HepG2 (cell line): ENCODE data around the gene FKTN. TPM values are rescaled to one million over a fixed set of nuclear protein-coding genes. Genes with fewer than 3 reads are reported as not detected.
"Not testable (repeated sequence)": the region's sequence is repeated elsewhere in the genome, so short reads cannot be mapped to it uniquely, and the experiment has no call there.

Experiments used
- ATAC-seq: fragments of 200-7000 bp; cut with Tn5 transposase; 3 replicates; pipeline ENCODE4 v1.9.1; 2020; ENCODE audit warnings: mild to moderate bottlenecking, moderate library complexity
- BruUV-seq: library from RNA; stranded (reverse); fragments of 400-500 nt; replicated peaks from 2 replicates; lab custom pipeline; 2021; lab: Mats Ljungman, UMichigan
- CTCF ChIA-PET: fragments of 300-600 bp; formaldehyde crosslinking; extraction: SDS; loops from one replicate; lab custom pipeline; 2021; ENCODE audit warnings: low total read pairs, inconsistent platforms, low intra/inter-chr PET ratio; lab: Yijun Ruan, JAX
- POLR2A ChIA-PET: fragments of 350-600 bp; sonication (Branson Sonifier 250); formaldehyde crosslinking; loops from one replicate; lab custom pipeline; 2020; ENCODE audit warnings: antibody characterized with exemption, inconsistent platforms; lab: Yijun Ruan, JAX
- DNase-seq: peaks from one replicate; pipeline ENCODE4 v3.0.0-alpha.2; 2015; ENCODE audit warnings: low spot score
- FAIRE-seq: peaks from 3 replicates; lab custom pipeline; 2011; peaks lifted over from hg19 to GRCh38; lab: Jason Lieb, UNC
- H2AFZ ChIP-seq: one replicate; pipeline ENCODE4 v1.6.1; 2011; ENCODE audit warnings: low read length, inconsistent platforms
- H3K27ac ChIP-seq: fragments of 300-600 bp; 3 replicates; pipeline ENCODE4 v1.8.0; 2011; ENCODE audit warnings: mixed run types, mild to moderate bottlenecking, mixed read lengths, low read length, inconsistent platforms; ENCODE audit not compliant: insufficient read depth; ENCODE audit errors: extremely low read length
- H3K27me3 ChIP-seq, 2 experiments: fragments of 200-600 bp in 1 of 2; 2 replicates in 1 of 2; 3 replicates in 1 of 2; pipeline versions ENCODE4 v1.6.0 to v1.8.0; 2011; ENCODE audit warnings: low read length in 2 of 2, mild to moderate bottlenecking in 2 of 2, moderate library complexity in 2 of 2, inconsistent platforms in 1 of 2; ENCODE audit not compliant: insufficient read depth in 2 of 2, control insufficient read depth in 1 of 2
- H3K36me3 ChIP-seq, 2 experiments: fragments of 200-600 bp in 1 of 2; replicated peaks in 1 of 2; 2 replicates in 1 of 2; 3 replicates in 1 of 2; pipeline versions ENCODE4 v1.5.1 to v1.8.0; 2011; ENCODE audit warnings: low read length in 2 of 2, inconsistent platforms in 1 of 2; ENCODE audit not compliant: insufficient read depth in 2 of 2, control insufficient read depth in 1 of 2
- H3K4me1 ChIP-seq: 2 replicates; pipeline ENCODE4 v1.5.1; 2012; ENCODE audit warnings: low read length, inconsistent platforms; ENCODE audit not compliant: insufficient read depth
- H3K4me2 ChIP-seq: 2 replicates; pipeline ENCODE4 v1.6.0; 2011; ENCODE audit warnings: low read depth, low read length, inconsistent platforms
- H3K4me3 ChIP-seq, 3 experiments: fragments of 200-600 bp in 1 of 3; sonication (generic), shearing (Covaris generic) in 1 of 3; replicated peaks in 1 of 3; 2 replicates each; pipeline ENCODE4 v1.5.1; 2011 to 2016; ENCODE audit warnings: low read length in 3 of 3, inconsistent platforms in 2 of 3, low read depth in 2 of 3, mild to moderate bottlenecking in 2 of 3, control low read depth in 1 of 3, mixed read lengths in 1 of 3; ENCODE audit not compliant: insufficient read depth in 1 of 3
- H3K79me2 ChIP-seq: one replicate; pipeline ENCODE4 v1.6.1; 2011; ENCODE audit warnings: low read length, inconsistent platforms; ENCODE audit not compliant: insufficient read depth
- H3K9ac ChIP-seq: 2 replicates; pipeline ENCODE4 v1.6.0; 2011; ENCODE audit warnings: mild to moderate bottlenecking, low read depth, low read length, inconsistent platforms; ENCODE audit not compliant: insufficient read depth
- H3K9me3 ChIP-seq: 2 replicates; pipeline ENCODE4 v1.5.1; 2012; ENCODE audit warnings: mild to moderate bottlenecking, low read length
- H4K20me1 ChIP-seq: 2 replicates; pipeline ENCODE4 v1.6.0; 2011; ENCODE audit warnings: inconsistent platforms, mild to moderate bottlenecking, low read length, moderate library complexity; ENCODE audit not compliant: insufficient read depth
- ARNT ChIP-seq: fragments of 450-650 bp; IDR thresholded peaks from 2 replicates; pipeline ENCODE4 v1.6.1; 2017
- NCOA5 ChIP-seq: sonication (generic); formaldehyde crosslinking; IDR thresholded peaks from 2 replicates; pipeline ENCODE4 v1.4.0; 2020; ENCODE audit warnings: missing genetic modification reagents
- ZNF232 ChIP-seq: sonication (generic); formaldehyde crosslinking; IDR thresholded peaks from 2 replicates; pipeline ENCODE4 v1.4.0; 2020; ENCODE audit warnings: missing genetic modification reagents, borderline replicate concordance
- ZNF468 ChIP-seq: sonication (generic); formaldehyde crosslinking; IDR thresholded peaks from 2 replicates; pipeline ENCODE4 v1.8.0; 2022; ENCODE audit warnings: mild to moderate bottlenecking, moderate library complexity, missing genetic modification reagents
- WGBS: methylation state at CpG from one replicate; pipeline ENCODE4 v1.1.6; 2017; ENCODE audit warnings: low lambda C conversion rate; 5-methylcytosine and 5-hydroxymethylcytosine counted together
- in situ Hi-C: cut with HindIII; loops from 2 replicates; pipeline ENCODE4 v1.10.0; 2017; ENCODE audit warnings: low pct_unique_long_range_greater_than_20kb; ENCODE audit not compliant: extremely low pct_ligation_motif_present
- intact Hi-C: fragments of 100-400 bp; cut with micrococcal nuclease; formaldehyde crosslinking; loops from one replicate; pipeline ENCODE4 v1.10.0; 2022; ENCODE audit not compliant: unreplicated experiment
- polyA plus RNA-seq, 8 experiments: library from polyadenylated mRNA; depleted of rRNA in 3 of 8; stranded (reverse) in 7 of 8; unstranded in 1 of 8; fragments of >200 nt; fragmentation: Illumina TruSeq in 4 of 8; extraction: Trizol in 4 of 8; gene quantifications; 2 replicates each; pipeline versions ENCODE4 v1.2.1 to v1.2.3, GENCODE V29; 2011 to 2016; ENCODE audit warnings: low read depth in 4 of 8, missing spikeins in 1 of 8, mixed read lengths in 1 of 8; ENCODE audit not compliant: insufficient read depth in 1 of 8
- total RNA-seq, 5 experiments: library from RNA; depleted of rRNA; stranded (reverse); fragments of >200 nt; fragmentation: Illumina TruSeq; extraction: Trizol; gene quantifications; 2 replicates each; pipeline ENCODE4 v1.2.3, GENCODE V29; 2016; ENCODE audit warnings: low read depth in 1 of 5

The FKTN gene
- total and polyA plus RNA-seq, 2 of the 13 experiments (the other 11 are each of a cell fraction or from before 2014, with no cell fraction given), result 7.9 to 13.5 TPM

DNA sequence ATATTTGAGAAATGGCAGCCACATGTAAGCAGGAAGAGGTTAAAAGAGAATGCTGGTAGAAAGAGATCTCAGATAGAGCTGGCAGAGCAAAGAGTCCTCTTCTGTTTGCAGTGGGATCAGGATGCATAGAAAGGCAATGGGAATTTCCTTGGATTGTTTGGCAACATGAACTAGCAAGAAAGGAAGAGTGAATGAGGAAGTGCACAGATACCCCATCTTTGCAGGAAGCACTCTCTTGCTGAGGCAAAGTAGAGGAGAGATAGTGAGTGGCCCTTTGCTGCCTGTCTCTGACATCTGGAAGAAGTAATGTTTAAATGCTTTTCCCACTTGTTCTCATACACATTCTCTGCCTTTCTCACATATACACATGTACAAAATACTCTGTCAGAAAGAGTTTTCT is 14.5 kb downstream of the FKTN start:
- in situ Hi-C loops, result no loop called here
- ChIA-PET POLR2A (no interaction called here), CTCF (no interaction called here)
- ATAC-seq (no peak), DNase-seq (no peak), FAIRE-seq (no peak)
- BruUV-seq, result no TSS peak
- no peak overlapping the region for H2AFZ ChIP-seq
- no peaks in the 10 kb centered on the region for H3K79me2 ChIP-seq
- no peak overlapping the region for H3K9ac ChIP-seq
- no peak overlapping the region for H3K27ac ChIP-seq
- no peaks in the 10 kb centered on the region for H3K9me3 ChIP-seq
- peaks cover 0 to 3% of the 10 kb centered on the region in 2 experiments; a peak in 1 of 5 replicates for H3K36me3 ChIP-seq
- no peak overlapping the region for H3K4me2 ChIP-seq
- H3K4me3 ChIP-seq, result no peak overlapping the region
- no peaks in the 10 kb centered on the region for H3K27me3 ChIP-seq
- intact Hi-C loops, result no loop called here
- H4K20me1 ChIP-seq, result no peaks in the 10 kb centered on the region
- no peak for TF ChIP-seq ARNT
- no peak for TF ChIP-seq ZNF232
- no peak for TF ChIP-seq NCOA5 (CRISPR knock-in tag)
- TF ChIP-seq ZNF468 (CRISPR knock-in tag), result no peak
- no peaks in the 10 kb centered on the region for H3K4me1 ChIP-seq

DNA sequence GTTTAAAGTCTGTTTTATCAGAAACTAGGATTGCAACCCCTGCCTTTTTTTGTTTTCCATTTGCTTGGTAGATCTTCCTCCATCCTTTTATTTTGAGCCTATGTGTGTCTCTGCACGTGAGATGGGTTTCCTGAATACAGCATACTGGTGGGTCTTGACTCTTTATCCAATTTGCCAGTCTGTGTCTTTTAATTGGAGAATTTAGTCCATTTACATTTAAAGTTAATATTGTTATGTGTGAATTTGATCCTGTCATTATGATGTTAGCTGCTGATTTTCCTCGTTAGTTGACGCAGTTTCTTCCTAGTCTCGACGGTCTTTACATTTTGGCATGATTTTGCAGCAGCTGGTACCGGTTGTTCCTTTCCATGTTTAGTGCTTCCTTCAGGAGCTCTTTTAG is 22.0 kb downstream of the FKTN start:
- H3K9me3 ChIP-seq, H2AFZ ChIP-seq, DNase-seq, intact Hi-C loops, H4K20me1 ChIP-seq, FAIRE-seq, BruUV-seq, CTCF ChIA-PET, H3K4me2 ChIP-seq, ATAC-seq, in situ Hi-C loops, H3K27me3 ChIP-seq, H3K4me1 ChIP-seq, POLR2A ChIA-PET, H3K27ac ChIP-seq, H3K4me3 ChIP-seq, H3K9ac ChIP-seq, H3K36me3 ChIP-seq, H3K79me2 ChIP-seq: not testable (repeated sequence)
- WGBS, result 98% methylated on average over 6 of the region's 6 CpGs

DNA sequence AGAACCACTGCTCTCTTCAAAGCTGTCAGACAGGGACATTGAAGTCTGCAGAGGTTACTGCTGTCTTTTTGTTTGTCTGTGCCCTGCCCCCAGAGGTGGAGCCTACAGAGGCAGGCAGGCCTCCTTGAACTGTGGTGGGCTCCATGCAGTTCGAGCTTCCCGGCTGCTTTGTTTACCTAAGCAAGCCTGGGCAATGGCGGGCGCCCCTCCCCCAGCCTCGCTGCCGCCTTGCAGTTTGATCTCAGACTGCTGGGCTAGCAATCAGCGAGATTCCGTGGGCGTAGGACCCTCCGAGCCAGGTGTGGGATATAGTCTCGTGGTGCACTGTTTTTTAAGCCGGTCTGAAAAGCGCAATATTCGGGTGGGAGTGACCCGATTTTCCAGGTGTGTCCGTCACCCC is 23.6 kb downstream of the FKTN start:
- POLR2A ChIA-PET, BruUV-seq, CTCF ChIA-PET, H4K20me1 ChIP-seq, H3K9ac ChIP-seq, FAIRE-seq, H3K27ac ChIP-seq, H3K4me1 ChIP-seq, H3K4me3 ChIP-seq, intact Hi-C loops, H3K4me2 ChIP-seq, in situ Hi-C loops, H3K9me3 ChIP-seq, H3K27me3 ChIP-seq, H2AFZ ChIP-seq, H3K79me2 ChIP-seq, H3K36me3 ChIP-seq, DNase-seq, ATAC-seq: not testable (repeated sequence)
- WGBS, result 96% methylated on average over 5 of the region's 16 CpGs
